22Rv1 (cell line): Measurements from ENCODE around the gene LEO1.

Source experiments
- CTCF ChIP-seq: fragments of 450-650 bp; IDR thresholded peaks from 2 replicates; pipeline ENCODE4 v1.5.1; 2017; ENCODE audit warnings: mild to moderate bottlenecking
- ZFX ChIP-seq: fragments of 450-650 bp; IDR thresholded peaks from 2 replicates; pipeline ENCODE4 v1.6.1; 2017; ENCODE audit warnings: antibody characterized with exemption, borderline replicate concordance

DNA sequence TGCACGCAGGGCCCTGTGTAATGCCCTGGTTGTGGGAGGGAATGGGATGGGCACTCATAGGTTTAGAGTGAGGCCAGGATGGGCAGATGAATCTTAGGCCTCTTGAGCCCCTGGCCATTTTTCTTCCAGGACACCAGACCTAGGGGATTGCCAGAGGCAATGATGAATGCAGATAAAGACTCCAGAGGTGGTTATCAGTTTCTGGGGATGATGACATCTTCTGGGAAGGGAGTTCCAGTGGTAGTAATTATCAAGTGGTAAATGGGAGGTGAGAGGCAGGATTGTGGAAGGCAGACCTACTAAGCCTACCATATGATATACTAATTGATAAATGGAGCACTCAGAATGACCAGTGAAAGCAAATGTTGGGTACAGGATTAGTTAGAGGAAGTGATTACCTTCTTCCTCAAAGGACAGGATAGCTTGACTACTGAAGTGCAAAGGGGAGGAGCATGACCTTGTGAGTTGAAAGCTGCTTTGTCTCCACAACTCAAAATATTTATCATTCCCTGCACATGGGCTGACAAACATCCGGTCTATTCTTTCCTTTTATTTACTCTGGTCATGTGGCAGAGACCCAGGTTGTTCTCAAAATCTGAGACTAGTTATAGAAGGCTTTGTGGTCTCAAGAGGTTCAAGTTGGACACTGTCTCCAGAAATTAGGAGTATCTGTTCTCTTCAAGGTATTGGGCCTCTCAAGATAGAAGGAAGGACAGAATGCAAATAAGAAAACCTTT lies 37.3 kb upstream of the LEO1 start:
- TF ChIP-seq CTCF (no peak), ZFX (no peak)
